ENCODE data around the gene CRIM1. TPM values are rescaled to one million over a fixed set of nuclear protein-coding genes. Genes with fewer than 3 reads are reported as not detected.

The CRIM1 gene
- polyA plus RNA-seq, 1 donor, result 35.6 TPM

- WGBS (ENCODE audit: insufficient coverage, low lambda C conversion rate), result 86% methylated on average over 3 of the region's 9 CpGs
Observed at GRCh38 chr2:36530178-36530982, 174.8 kb downstream of the CRIM1 start.

GRCh38 chr2:36530983-36531354, 175.4 kb downstream of the CRIM1 start:
- H3K27me3 ChIP-seq (ENCODE audit: control insufficient read depth, insufficient read depth, low read length), result no peaks in the 10 kb centered on the region
- H3K27ac ChIP-seq (ENCODE audit: low read length), result no peak overlapping the region
- H3K9me3 ChIP-seq (ENCODE audit: control insufficient read depth, low read depth, low read length), result no peaks in the 10 kb centered on the region
- H3K4me1 ChIP-seq (ENCODE audit: control insufficient read depth, insufficient read depth, low read length), result peaks cover 7% of the 10 kb centered on the region
- DNase-seq, result peak in 1 of 2 donors; percentile 20
- no peak overlapping the region for H3K4me3 ChIP-seq (ENCODE audit: low read length)
- peaks cover 2% of the 10 kb centered on the region for H3K36me3 ChIP-seq (ENCODE audit: control insufficient read depth, insufficient read depth, low read length)
- no CpG with 5 or more reads among the region's 3 CpGs for WGBS (ENCODE audit: insufficient coverage, low lambda C conversion rate)

More at GRCh38 chr2:36530178-36530982, 174.8 kb downstream of the CRIM1 start:
- Histone ChIP-seq H3K4me3 (ENCODE audit: low read length) (no peak overlapping the region), H3K27ac (ENCODE audit: low read length) (no peak overlapping the region), H3K9me3 (ENCODE audit: control insufficient read depth, low read depth, low read length) (no peaks in the 10 kb centered on the region), H3K27me3 (ENCODE audit: control insufficient read depth, insufficient read depth, low read length) (no peaks in the 10 kb centered on the region), H3K4me1 (ENCODE audit: control insufficient read depth, insufficient read depth, low read length) (peaks cover 7% of the 10 kb centered on the region), H3K36me3 (ENCODE audit: control insufficient read depth, insufficient read depth, low read length) (peaks cover 2% of the 10 kb centered on the region)
- DNase-seq, result peak in 1 of 2 donors; percentile 64

GRCh38 chr2:36534275-36534799, 178.8 kb downstream of the CRIM1 start:
- H3K36me3 ChIP-seq (ENCODE audit: control insufficient read depth, insufficient read depth, low read length), result peaks cover 18% of the 10 kb centered on the region
- H3K4me1 ChIP-seq (ENCODE audit: control insufficient read depth, insufficient read depth, low read length), result peaks cover 7% of the 10 kb centered on the region
- no peaks in the 10 kb centered on the region for H3K27me3 ChIP-seq (ENCODE audit: control insufficient read depth, insufficient read depth, low read length)
- no peaks in the 10 kb centered on the region for H3K9me3 ChIP-seq (ENCODE audit: control insufficient read depth, low read depth, low read length)
- no peak overlapping the region for H3K4me3 ChIP-seq (ENCODE audit: low read length)
- DNase-seq, result no peak
- H3K27ac ChIP-seq (ENCODE audit: low read length), result no peak overlapping the region

- 100% methylated on average over 2 of the region's 2 CpGs for WGBS (ENCODE audit: insufficient coverage, low lambda C conversion rate)
- Histone ChIP-seq H3K9me3 (ENCODE audit: control insufficient read depth, low read depth, low read length) (no peaks in the 10 kb centered on the region), H3K4me1 (ENCODE audit: control insufficient read depth, insufficient read depth, low read length) (peaks cover 7% of the 10 kb centered on the region), H3K4me3 (ENCODE audit: low read length) (no peak overlapping the region), H3K27ac (ENCODE audit: low read length) (no peak overlapping the region), H3K27me3 (ENCODE audit: control insufficient read depth, insufficient read depth, low read length) (no peaks in the 10 kb centered on the region), H3K36me3 (ENCODE audit: control insufficient read depth, insufficient read depth, low read length) (peaks cover 19% of the 10 kb centered on the region)
- no peak for DNase-seq
Observed at GRCh38 chr2:36535099-36535498, 179.5 kb downstream of the CRIM1 start.

- Histone ChIP-seq H3K4me3 (ENCODE audit: low read length) (no peak overlapping the region), H3K9me3 (ENCODE audit: control insufficient read depth, low read depth, low read length) (no peaks in the 10 kb centered on the region)
- no CpG with 5 or more reads among the region's 3 CpGs for WGBS (ENCODE audit: insufficient coverage, low lambda C conversion rate)
Observed at GRCh38 chr2:36536776-36537175, 181.2 kb downstream of the CRIM1 start.

GRCh38 chr2:36538335-36538734, 182.8 kb downstream of the CRIM1 start:
- H3K27ac ChIP-seq (ENCODE audit: low read length), result no peak overlapping the region
- DNase-seq, result no peak
- 91% methylated on average over 3 of the region's 5 CpGs for WGBS (ENCODE audit: insufficient coverage, low lambda C conversion rate)

More at GRCh38 chr2:36536776-36537175, 181.2 kb downstream of the CRIM1 start:
- DNase-seq, result no peak
- H3K4me1 ChIP-seq (ENCODE audit: control insufficient read depth, insufficient read depth, low read length), result peaks cover 2% of the 10 kb centered on the region
- H3K27me3 ChIP-seq (ENCODE audit: control insufficient read depth, insufficient read depth, low read length), result no peaks in the 10 kb centered on the region
- H3K27ac ChIP-seq (ENCODE audit: low read length), result no peak overlapping the region
- peaks cover 31% of the 10 kb centered on the region for H3K36me3 ChIP-seq (ENCODE audit: control insufficient read depth, insufficient read depth, low read length)

GRCh38 chr2:36539631-36540030, 184.1 kb downstream of the CRIM1 start:
- 100% methylated on average over 3 of the region's 7 CpGs for WGBS (ENCODE audit: insufficient coverage, low lambda C conversion rate)
- DNase-seq, result no peak
- Histone ChIP-seq H3K4me1 (ENCODE audit: control insufficient read depth, insufficient read depth, low read length) (no peaks in the 10 kb centered on the region), H3K27me3 (ENCODE audit: control insufficient read depth, insufficient read depth, low read length) (no peaks in the 10 kb centered on the region), H3K9me3 (ENCODE audit: control insufficient read depth, low read depth, low read length) (no peaks in the 10 kb centered on the region), H3K27ac (ENCODE audit: low read length) (no peak overlapping the region), H3K36me3 (ENCODE audit: control insufficient read depth, insufficient read depth, low read length) (peaks cover 47% of the 10 kb centered on the region), H3K4me3 (ENCODE audit: low read length) (no peak overlapping the region)

More at GRCh38 chr2:36538335-36538734, 182.8 kb downstream of the CRIM1 start:
- Histone ChIP-seq H3K36me3 (ENCODE audit: control insufficient read depth, insufficient read depth, low read length) (peaks cover 37% of the 10 kb centered on the region), H3K9me3 (ENCODE audit: control insufficient read depth, low read depth, low read length) (no peaks in the 10 kb centered on the region), H3K27me3 (ENCODE audit: control insufficient read depth, insufficient read depth, low read length) (no peaks in the 10 kb centered on the region), H3K4me3 (ENCODE audit: low read length) (no peak overlapping the region), H3K4me1 (ENCODE audit: control insufficient read depth, insufficient read depth, low read length) (no peaks in the 10 kb centered on the region)

- Histone ChIP-seq H3K4me1 (ENCODE audit: control insufficient read depth, insufficient read depth, low read length) (no peaks in the 10 kb centered on the region), H3K27me3 (ENCODE audit: control insufficient read depth, insufficient read depth, low read length) (no peaks in the 10 kb centered on the region), H3K27ac (ENCODE audit: low read length) (no peak overlapping the region), H3K36me3 (ENCODE audit: control insufficient read depth, insufficient read depth, low read length) (peaks cover 51% of the 10 kb centered on the region), H3K4me3 (ENCODE audit: low read length) (no peak overlapping the region), H3K9me3 (ENCODE audit: control insufficient read depth, low read depth, low read length) (no peaks in the 10 kb centered on the region)
- WGBS (ENCODE audit: insufficient coverage, low lambda C conversion rate), result no CpG with 5 or more reads among the region's 11 CpGs
- DNase-seq, result no peak
Observed at GRCh38 chr2:36540986-36541754, 185.6 kb downstream of the CRIM1 start.

GRCh38 chr2:36541891-36542595, 186.5 kb downstream of the CRIM1 start:
- no peaks in the 10 kb centered on the region for H3K27me3 ChIP-seq (ENCODE audit: control insufficient read depth, insufficient read depth, low read length)
- no peaks in the 10 kb centered on the region for H3K9me3 ChIP-seq (ENCODE audit: control insufficient read depth, low read depth, low read length)
- H3K27ac ChIP-seq (ENCODE audit: low read length), result no peak overlapping the region
- peaks cover 50% of the 10 kb centered on the region for H3K36me3 ChIP-seq (ENCODE audit: control insufficient read depth, insufficient read depth, low read length)
- WGBS (ENCODE audit: insufficient coverage, low lambda C conversion rate), result no CpG with 5 or more reads among the region's 4 CpGs
- no peak for DNase-seq
- no peak overlapping the region for H3K4me3 ChIP-seq (ENCODE audit: low read length)
- no peaks in the 10 kb centered on the region for H3K4me1 ChIP-seq (ENCODE audit: control insufficient read depth, insufficient read depth, low read length)

Data from large intestine (tissue), 3 donors.